NB4 (cell line): ENCODE data around the gene RHBDD3.
"Not testable (repeated sequence)": the region's sequence is repeated elsewhere in the genome, so short reads cannot be mapped to it uniquely, and the experiment has no call there.

Source experiments
- DNase-seq: peaks from one replicate; pipeline ENCODE4 v3.0.0; 2010; ENCODE audit warnings: low read depth
- H3K4me3 ChIP-seq: one replicate; pipeline ENCODE4 v1.5.1; 2011; ENCODE audit warnings: mild to moderate bottlenecking, low read depth, low read length, moderate library complexity
- CTCF ChIP-seq: IDR thresholded peaks from one replicate; pipeline ENCODE4 v1.5.1; 2012; ENCODE audit warnings: low read depth, low read length
- MAX ChIP-seq: IDR thresholded peaks from 2 replicates; pipeline ENCODE4 v1.6.1; 2011; ENCODE audit warnings: low read depth, low read length
- MYC ChIP-seq: IDR thresholded peaks from 2 replicates; pipeline ENCODE4 v1.6.1; 2011; ENCODE audit warnings: low read depth, low read length
- POLR2A ChIP-seq: IDR thresholded peaks from 2 replicates; pipeline ENCODE4 v1.6.1; 2011; ENCODE audit warnings: mild to moderate bottlenecking; ENCODE audit not compliant: insufficient read length; ENCODE audit errors: extremely low read depth

RHBDD3 gene

GRCh38 chr22:29224859-29225410 lies 42.8 kb downstream of the RHBDD3 start:
- TF ChIP-seq MYC (no peak), MAX (no peak), POLR2A (no peak), CTCF (no peak)
- H3K4me3 ChIP-seq, result no peak overlapping the region
- DNase-seq, result no peak

- no peak for TF ChIP-seq POLR2A
- TF ChIP-seq CTCF, result no peak
- TF ChIP-seq MYC, result no peak
- TF ChIP-seq MAX, result no peak
- no peak overlapping the region for H3K4me3 ChIP-seq
- no peak for DNase-seq
These were observed 43.5 kb downstream of the RHBDD3 start for GRCh38 chr22:29224121-29224858.

GRCh38 chr22:29219881-29220670 lies 47.7 kb downstream of the RHBDD3 start:
- no peak overlapping the region for H3K4me3 ChIP-seq
- no peak for DNase-seq
- no peak for TF ChIP-seq CTCF
- TF ChIP-seq MAX, result no peak
- no peak for TF ChIP-seq POLR2A
- no peak for TF ChIP-seq MYC

- not testable (repeated sequence) for H3K4me3 ChIP-seq, DNase-seq
These were observed 48.4 kb downstream of the RHBDD3 start for GRCh38 chr22:29219409-29219782.

GRCh38 chr22:29218758-29219408 lies 48.9 kb downstream of the RHBDD3 start:
- TF ChIP-seq POLR2A (no peak), MYC (no peak), MAX (no peak), CTCF (no peak)
- no peak for DNase-seq
- no peak overlapping the region for H3K4me3 ChIP-seq
